Measurements from ENCODE around the gene DIPK1A. TPM values are rescaled to one million over a fixed set of nuclear protein-coding genes. Genes with fewer than 3 reads are reported as not detected.
"Not testable (repeated sequence)": the region's sequence is repeated elsewhere in the genome, so short reads cannot be mapped to it uniquely, and the experiment has no call there.

Gene DIPK1A
- total RNA-seq, 2 donors from 2014 or later, result 10.8 to 18.3 TPM

- no peak for TF ChIP-seq CTCF (IDR thresholded peaks at IDR 0.05)
- no peak for DNase-seq (ENCODE audit: low spot score)
- Histone ChIP-seq H3K36me3 (no peaks in the 10 kb centered on the region), H3K4me1 (ENCODE audit: control insufficient read depth in 1 of 2, low read depth in 2 of 2) (no peaks in the 10 kb centered on the region), H3K27ac (peak overlapping the region in 1 of 2 donors; percentile 7), H3K27me3 (replicated peaks; ENCODE audit: insufficient read depth) (no peaks in the 10 kb centered on the region), H3K4me3 (no peak overlapping the region), H3K9me3 (no peaks in the 10 kb centered on the region)
- no peak for ATAC-seq (ENCODE audit: insufficient number of reproducible peaks, low FRiP score, low read depth)
These were observed 19.7 kb upstream of the DIPK1A start for GRCh38 chr1:92980732-92981647.

- Histone ChIP-seq H3K9me3 (no peaks in the 10 kb centered on the region), H3K27ac (no peak overlapping the region), H3K4me1 (ENCODE audit: control insufficient read depth in 1 of 2, low read depth in 2 of 2) (peaks cover 5 to 9% of the 10 kb centered on the region in 2 donors), H3K4me3 (no peak overlapping the region), H3K27me3 (replicated peaks; ENCODE audit: insufficient read depth) (no peaks in the 10 kb centered on the region), H3K36me3 (no peaks in the 10 kb centered on the region)
- no peak for DNase-seq (ENCODE audit: low spot score)
- no peak for ATAC-seq (ENCODE audit: insufficient number of reproducible peaks, low FRiP score, low read depth)
- TF ChIP-seq CTCF (IDR thresholded peaks at IDR 0.05), result no peak
These were observed 14.4 kb upstream of the DIPK1A start for GRCh38 chr1:92975551-92976232.

DNA sequence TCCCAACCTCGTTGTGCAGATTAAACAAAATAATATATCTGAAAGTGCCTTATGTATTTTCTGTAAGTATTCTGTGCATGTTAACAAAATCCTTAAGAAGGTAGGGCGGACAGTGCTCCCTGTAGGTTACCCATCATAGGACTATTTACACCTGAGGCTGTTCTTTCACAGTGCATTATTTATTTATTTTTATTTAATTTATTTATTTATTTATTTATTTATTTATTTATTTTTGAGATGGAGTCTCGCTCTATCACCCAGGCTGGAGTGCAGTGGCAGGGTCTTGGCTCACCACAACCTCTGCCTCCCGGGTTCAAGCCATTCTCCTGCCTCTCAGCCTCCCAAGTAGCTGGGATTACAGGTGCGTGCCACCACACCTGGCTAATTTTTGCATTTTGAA, 12.8 kb upstream of the DIPK1A start:
- not testable (repeated sequence) for DNase-seq (ENCODE audit: low spot score); H3K27me3 ChIP-seq (replicated peaks; ENCODE audit: insufficient read depth); ATAC-seq (ENCODE audit: insufficient number of reproducible peaks, low FRiP score, low read depth); H3K4me1 ChIP-seq (ENCODE audit: control insufficient read depth in 1 of 2, low read depth in 2 of 2); H3K9me3 ChIP-seq; H3K4me3 ChIP-seq; H3K27ac ChIP-seq; H3K36me3 ChIP-seq

- no peak for ATAC-seq (ENCODE audit: insufficient number of reproducible peaks, low FRiP score, low read depth)
- DNase-seq (ENCODE audit: low spot score), result no peak
- no peak overlapping the region for H3K27ac ChIP-seq
These were observed 12.1 kb upstream of the DIPK1A start for GRCh38 chr1:92973203-92973897.

More at GRCh38 chr1:92973203-92973897, 12.1 kb upstream of the DIPK1A start:
- no peaks in the 10 kb centered on the region for H3K36me3 ChIP-seq
- no peaks in the 10 kb centered on the region for H3K27me3 ChIP-seq (replicated peaks; ENCODE audit: insufficient read depth)
- H3K9me3 ChIP-seq, result no peaks in the 10 kb centered on the region
- no peak overlapping the region for H3K4me3 ChIP-seq
- H3K4me1 ChIP-seq (ENCODE audit: control insufficient read depth in 1 of 2, low read depth in 2 of 2), result peaks cover 5 to 9% of the 10 kb centered on the region in 2 donors
- TF ChIP-seq CTCF (IDR thresholded peaks at IDR 0.05), result no peak

Data from thoracic aorta (tissue), 2 donors.